ENCODE data around the gene ZBTB26. TPM values are rescaled to one million over a fixed set of nuclear protein-coding genes. Genes with fewer than 3 reads are reported as not detected.
A peak's percentile ranks its signal among the peaks of the same experiment; 100 is the strongest.

The ZBTB26 gene
- total and polyA plus RNA-seq, 10 of the 15 experiments (the other 5 are each of a cell fraction or from before 2014, with no cell fraction given): 1.8 to 19.5 (median 4.5) TPM

DNA sequence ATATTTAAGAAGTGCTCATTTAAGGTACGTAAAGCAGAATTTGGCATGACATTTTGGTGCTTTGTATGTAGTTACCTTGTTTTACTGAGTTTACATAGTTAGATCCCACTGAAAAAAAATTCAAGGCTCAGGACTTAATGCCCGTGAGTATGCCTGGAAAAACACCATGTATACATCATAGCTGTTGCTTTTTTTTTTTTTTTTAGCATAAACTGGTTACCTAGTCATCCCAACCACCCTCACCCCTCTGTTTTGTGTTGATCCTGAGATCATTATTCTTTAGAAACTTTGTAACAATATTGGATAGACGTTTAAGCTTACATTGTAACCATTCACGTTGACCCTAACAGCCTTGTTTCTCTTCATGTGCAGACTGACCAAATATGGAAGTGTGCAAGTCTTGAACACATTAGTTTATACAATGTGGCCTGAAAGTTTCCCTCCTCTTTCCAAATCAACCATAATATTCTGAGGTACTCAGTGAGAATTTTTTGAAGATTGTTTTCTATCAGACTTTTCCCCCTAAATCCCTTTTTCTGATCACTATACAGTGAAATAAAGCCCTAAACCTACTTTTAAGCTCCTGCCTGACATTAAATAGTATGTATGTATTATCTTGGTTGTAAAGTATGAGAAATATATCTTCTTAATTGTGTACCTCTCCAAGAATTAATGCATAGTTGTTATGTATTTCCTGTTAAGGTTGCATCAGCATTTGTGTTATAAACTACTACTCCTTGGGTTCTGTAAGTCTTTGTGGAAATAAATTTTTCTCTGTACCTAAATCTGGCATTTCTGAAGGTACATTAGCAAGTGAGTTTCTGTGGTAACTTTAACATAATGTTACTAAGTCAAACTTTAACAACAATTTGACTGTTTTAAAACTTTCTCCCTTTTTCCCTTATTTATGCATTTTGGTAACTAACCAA lies 13.9 kb upstream of the ZBTB26 start:
- H3K9ac ChIP-seq (ENCODE audit: control insufficient read depth, insufficient read depth, low read length): no peak overlapping the region
- intact Hi-C loops (cut with micrococcal nuclease; ENCODE audit: unreplicated experiment) (no loop called here), in situ Hi-C loops (cut with MboI) (no loop called here)
- 69% methylated on average over 4 of the region's 4 CpGs for WGBS (ENCODE audit: insufficient coverage, insufficient replicate concordance, low lambda C conversion rate, missing lambda C conversion rate)
- peak overlapping the region; percentile 48 for H3K27ac ChIP-seq (ENCODE audit: control insufficient read depth, insufficient read depth)
- H3K9me3 ChIP-seq (replicated peaks; ENCODE audit: control insufficient read depth, insufficient read depth, low read length): no peaks in the 10 kb centered on the region
- peak overlapping the region; percentile 13; the same call in 1 of the 2 replicates for H3K4me2 ChIP-seq (ENCODE audit: control insufficient read depth, insufficient read depth)
- H3K27me3 ChIP-seq (replicated peaks in 1 of 2; ENCODE audit: control insufficient read depth in 2 of 2, insufficient read depth in 2 of 2, low read length in 1 of 2): no peaks in the 10 kb centered on the region
- no peaks in the 10 kb centered on the region for H4K20me1 ChIP-seq (ENCODE audit: control insufficient read depth, insufficient read depth)
- H2AFZ ChIP-seq (ENCODE audit: control insufficient read depth, low read depth, low read length): no peak overlapping the region
- peak overlapping the region; percentile 26; the same call in 1 of the 2 replicates for H3K4me3 ChIP-seq
- H3K4me1 ChIP-seq (ENCODE audit: control insufficient read depth, insufficient read depth, low read length): peaks cover 16% of the 10 kb centered on the region; the same call in 1 of the 2 replicates
- CTCF ChIA-PET: interaction anchor here (1.0 to 1.9 kb wide), 3 partner anchors 14 to 48 kb away, joined by 3 to 5 read pairs (median 5); partner anchors contain the start of genes ZBTB26 and ZBTB6
- POLR2A ChIA-PET: interaction anchor here (0.5 to 2.2 kb wide), 4 partner anchors 11 to 42 kb away, joined by 3 to 9 read pairs (median 4); partner anchors contain the start of gene ZBTB26
- RAD21 ChIA-PET (ENCODE audit: unreplicated experiment): interaction anchor here (0.8 to 1.1 kb wide), 3 partner anchors 13 to 40 kb away, joined by 3 to 5 read pairs (median 4); partner anchors contain the start of genes RC3H2, ZBTB26 and ZBTB6
- ATAC-seq: no peak
- BruUV-seq (replicated peaks): no TSS peak
- peaks cover 83% of the 10 kb centered on the region for H3K79me2 ChIP-seq (ENCODE audit: control insufficient read depth, insufficient read depth, low read length)
- no peak for FAIRE-seq
- DNase-seq (ENCODE audit: low read depth, low spot score): no peak
- TF ChIP-seq, protein P1, sequence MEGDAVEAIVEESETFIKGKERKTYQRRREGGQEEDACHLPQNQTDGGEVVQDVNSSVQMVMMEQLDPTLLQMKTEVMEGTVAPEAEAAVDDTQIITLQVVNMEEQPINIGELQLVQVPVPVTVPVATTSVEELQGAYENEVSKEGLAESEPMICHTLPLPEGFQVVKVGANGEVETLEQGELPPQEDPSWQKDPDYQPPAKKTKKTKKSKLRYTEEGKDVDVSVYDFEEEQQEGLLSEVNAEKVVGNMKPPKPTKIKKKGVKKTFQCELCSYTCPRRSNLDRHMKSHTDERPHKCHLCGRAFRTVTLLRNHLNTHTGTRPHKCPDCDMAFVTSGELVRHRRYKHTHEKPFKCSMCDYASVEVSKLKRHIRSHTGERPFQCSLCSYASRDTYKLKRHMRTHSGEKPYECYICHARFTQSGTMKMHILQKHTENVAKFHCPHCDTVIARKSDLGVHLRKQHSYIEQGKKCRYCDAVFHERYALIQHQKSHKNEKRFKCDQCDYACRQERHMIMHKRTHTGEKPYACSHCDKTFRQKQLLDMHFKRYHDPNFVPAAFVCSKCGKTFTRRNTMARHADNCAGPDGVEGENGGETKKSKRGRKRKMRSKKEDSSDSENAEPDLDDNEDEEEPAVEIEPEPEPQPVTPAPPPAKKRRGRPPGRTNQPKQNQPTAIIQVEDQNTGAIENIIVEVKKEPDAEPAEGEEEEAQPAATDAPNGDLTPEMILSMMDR (IDR thresholded peaks at IDR 0.05 in 2 of 3, conservative IDR thresholded peaks at IDR 0.05 in 1 of 3; ENCODE audit: control insufficient read depth in 2 of 3, extremely low read depth in 1 of 3, insufficient read depth in 1 of 3, low read depth in 3 of 3, low read length in 3 of 3): no peak
- TF ChIP-seq ELK1 (IDR thresholded peaks at IDR 0.05; ENCODE audit: low read depth, low read length) (no peak), SRF (IDR thresholded peaks at IDR 0.05; ENCODE audit: low read depth in 2 of 2, low read length in 2 of 2) (0 out of 4 replicates have a peak, but pooled peaks of 1 of the 2 experiments have one; percentile 40), ZNF384 (IDR thresholded peaks at IDR 0.05; ENCODE audit: borderline replicate concordance, low read depth, low read length) (peak; percentile 78)
- H3K36me3 ChIP-seq (ENCODE audit: control insufficient read depth in 2 of 2, insufficient read depth in 2 of 2, low read length in 1 of 2): peaks cover 0 to 4% of the 10 kb centered on the region in 2 experiments; a peak in 1 of 4 replicates
- SMC1A ChIA-PET (ENCODE audit: uncharacterized antibody, unreplicated experiment): interaction anchor here (1.0 to 1.3 kb wide), 7 partner anchors 10 to 151 kb away, joined by 3 to 6 read pairs (median 4); partner anchors contain the start of genes RC3H2 and ZBTB26
